ENCODE measurements around the gene ITM2B. TPM values are rescaled to one million over a fixed set of nuclear protein-coding genes. Genes with fewer than 3 reads are reported as not detected.

The ITM2B gene
- total and polyA plus RNA-seq, 3 donors from 2014 or later = 330 to 588 (median 351) TPM

GRCh38 chr13:48231933-48232332 lies 1.1 kb upstream of the ITM2B start:
- intact Hi-C loops (cut with DNase I; ENCODE audit: low total_unique reads) = no loop called here
- H3K4me3 ChIP-seq = peak overlapping the region in 1 of 2 donors; percentile 98

GRCh38 chr13:48232420-48233045 lies 473 bp upstream of the ITM2B start:
- intact Hi-C loops (cut with DNase I; ENCODE audit: low total_unique reads) = no loop called here
- DNase-seq = no peak
- H3K4me1 ChIP-seq = peaks cover 23% of the 10 kb centered on the region
- no peaks in the 10 kb centered on the region for H3K36me3 ChIP-seq (ENCODE audit: low read depth, missing control alignments)
- no peaks in the 10 kb centered on the region for H3K27me3 ChIP-seq
- TF ChIP-seq POLR2A (IDR thresholded peaks at IDR 0.05) = no peak
- no peak for TF ChIP-seq CTCF (IDR thresholded peaks at IDR 0.05)
- H3K27ac ChIP-seq = peak overlapping the region; percentile 100
- H3K4me3 ChIP-seq = peak overlapping the region; percentile 98 to 100
- no peaks in the 10 kb centered on the region for H3K9me3 ChIP-seq
- 5 to 10% methylated on average over 20 to 23 of the region's 23 CpGs for WGBS, 2 donors

More at GRCh38 chr13:48231933-48232332, 1.1 kb upstream of the ITM2B start:
- Histone ChIP-seq H3K9me3 (no peaks in the 10 kb centered on the region), H3K4me1 (peaks cover 23% of the 10 kb centered on the region), H3K27ac (peak overlapping the region; percentile 100), H3K36me3 (ENCODE audit: low read depth, missing control alignments) (no peaks in the 10 kb centered on the region), H3K27me3 (no peaks in the 10 kb centered on the region)
- DNase-seq = no peak
- TF ChIP-seq CTCF (IDR thresholded peaks at IDR 0.05) (no peak), POLR2A (IDR thresholded peaks at IDR 0.05) (no peak)

- Histone ChIP-seq H3K4me3 (peak overlapping the region; percentile 98 to 100), H3K9me3 (no peaks in the 10 kb centered on the region), H3K27me3 (no peaks in the 10 kb centered on the region), H3K27ac (peak overlapping the region; percentile 100), H3K4me1 (peaks cover 23% of the 10 kb centered on the region), H3K36me3 (ENCODE audit: low read depth, missing control alignments) (no peaks in the 10 kb centered on the region)
- 0 to 1% methylated on average over 12 of the region's 12 CpGs for WGBS, 2 donors
- intact Hi-C loops (cut with DNase I; ENCODE audit: low total_unique reads) = no loop called here
- TF ChIP-seq POLR2A (IDR thresholded peaks at IDR 0.05) (no peak), CTCF (IDR thresholded peaks at IDR 0.05) (no peak)
- peak; percentile 36 for DNase-seq
These were observed 983 bp downstream of the ITM2B start for GRCh38 chr13:48233889-48234488.

- TF ChIP-seq CTCF (IDR thresholded peaks at IDR 0.05) = no peak
- no peak for TF ChIP-seq POLR2A (IDR thresholded peaks at IDR 0.05)
- intact Hi-C loops (cut with DNase I; ENCODE audit: low total_unique reads) = no loop called here
- DNase-seq = no peak
- Histone ChIP-seq H3K4me1 (peaks cover 23% of the 10 kb centered on the region), H3K27ac (peak overlapping the region; percentile 100), H3K27me3 (no peaks in the 10 kb centered on the region), H3K4me3 (peak overlapping the region; percentile 98 to 100), H3K36me3 (ENCODE audit: low read depth, missing control alignments) (no peaks in the 10 kb centered on the region), H3K9me3 (no peaks in the 10 kb centered on the region)
- WGBS, 2 donors = 7 to 9% methylated on average over 7 of the region's 7 CpGs
These were observed 1.7 kb downstream of the ITM2B start for GRCh38 chr13:48234566-48235340.
